HepG2 (cell line): ENCODE measurements around the gene DTX4. TPM values are rescaled to one million over a fixed set of nuclear protein-coding genes. Genes with fewer than 3 reads are reported as not detected.
A peak's percentile ranks its signal among the peaks of the same experiment; 100 is the strongest.

ENCODE experiments used
- ADNP ChIP-seq: sonication (generic); formaldehyde crosslinking; IDR thresholded peaks from 2 replicates; pipeline ENCODE4 v1.4.0; 2020; ENCODE audit warnings: missing genetic modification reagents
- CREM ChIP-seq, 2 experiments: sonication (generic) in 1 of 2; formaldehyde crosslinking in 1 of 2; IDR thresholded peaks; 2 replicates each; pipeline versions ENCODE4 v1.4.0 to v1.6.1; 2016 to 2020; ENCODE audit warnings: antibody characterized with exemption in 1 of 2, mild to moderate bottlenecking in 1 of 2, missing genetic modification reagents in 1 of 2
- EP300 ChIP-seq, 3 experiments: sonication (generic) in 1 of 3; formaldehyde crosslinking in 1 of 3; IDR thresholded peaks; 2 replicates each; pipeline versions ENCODE4 v1.5.1 to v1.6.1; 2011 to 2020; ENCODE audit warnings: low read depth in 2 of 3, low read length in 2 of 3, borderline replicate concordance in 1 of 3, improper control_type of control experiment in 1 of 3, mild to moderate bottlenecking in 1 of 3, missing genetic modification reagents in 1 of 3, moderate library complexity in 1 of 3
- FOSL1 ChIP-seq: sonication (generic); formaldehyde crosslinking; IDR thresholded peaks from 2 replicates; pipeline ENCODE4 v1.9.0; 2021; ENCODE audit warnings: missing genetic modification reagents, borderline replicate concordance
- KDM6A ChIP-seq: IDR thresholded peaks from 2 replicates; pipeline ENCODE4 v1.6.1; 2016; ENCODE audit warnings: low read depth
- MBNL3 ChIP-seq: fragments of 250-450 bp; sonication (Bioruptor Pico); conservative IDR thresholded peaks from 2 replicates; pipeline ENCODE4 v1.8.0; 2022; ENCODE audit warnings: mild to moderate bottlenecking, inconsistent platforms
- MXI1 ChIP-seq: IDR thresholded peaks from 3 replicates; pipeline ENCODE4 v1.6.1; 2012; ENCODE audit warnings: low read depth, low read length, inconsistent platforms, borderline replicate concordance
- MZF1 ChIP-seq: sonication (generic); formaldehyde crosslinking; IDR thresholded peaks from 2 replicates; pipeline ENCODE4 v1.8.1; 2023; ENCODE audit warnings: mild to moderate bottlenecking, missing genetic modification reagents, borderline replicate concordance
- SNAI1 ChIP-seq: sonication (generic); formaldehyde crosslinking; IDR thresholded peaks from 2 replicates; pipeline ENCODE4 v1.5.0; 2020; ENCODE audit warnings: mild to moderate bottlenecking, missing genetic modification reagents, borderline replicate concordance
- XBP1 ChIP-seq: sonication (generic); formaldehyde crosslinking; IDR thresholded peaks from 2 replicates; pipeline ENCODE4 v1.5.0; 2020; ENCODE audit warnings: missing genetic modification reagents
- ZBTB4 ChIP-seq: sonication (generic); formaldehyde crosslinking; IDR thresholded peaks from 2 replicates; pipeline ENCODE4 v1.4.0; 2020; ENCODE audit warnings: missing genetic modification reagents, mild to moderate bottlenecking, borderline replicate concordance
- ZNF263 ChIP-seq: sonication (generic); formaldehyde crosslinking; IDR thresholded peaks from 2 replicates; pipeline ENCODE4 v1.4.0; 2020; ENCODE audit warnings: missing genetic modification reagents
- ZNF276 ChIP-seq: sonication (generic); formaldehyde crosslinking; IDR thresholded peaks from 2 replicates; pipeline ENCODE4 v1.4.0; 2020; ENCODE audit warnings: mild to moderate bottlenecking, low read depth, missing genetic modification reagents
- ZNF280B ChIP-seq: sonication (generic); formaldehyde crosslinking; IDR thresholded peaks from 2 replicates; pipeline ENCODE4 v1.5.0; 2020; ENCODE audit warnings: missing genetic modification reagents, mild to moderate bottlenecking, borderline replicate concordance
- ZNF350 ChIP-seq: sonication (generic); formaldehyde crosslinking; IDR thresholded peaks from 2 replicates; pipeline ENCODE4 v1.4.0; 2020; ENCODE audit warnings: mild to moderate bottlenecking, low read depth, missing genetic modification reagents, borderline replicate concordance
- ZNF510 ChIP-seq: sonication (generic); formaldehyde crosslinking; IDR thresholded peaks from 2 replicates; pipeline ENCODE4 v1.4.0; 2020; ENCODE audit warnings: low read depth, mild to moderate bottlenecking, missing genetic modification reagents
- ZNF549 ChIP-seq: sonication (generic); formaldehyde crosslinking; IDR thresholded peaks from 2 replicates; pipeline ENCODE4 v1.5.0; 2020; ENCODE audit warnings: missing genetic modification reagents
- ZNF607 ChIP-seq: sonication (generic); formaldehyde crosslinking; IDR thresholded peaks from 2 replicates; pipeline ENCODE4 v1.5.1; 2020; ENCODE audit warnings: missing genetic modification reagents, mild to moderate bottlenecking, borderline replicate concordance
- ZNF660 ChIP-seq: sonication (generic); formaldehyde crosslinking; IDR thresholded peaks from 2 replicates; pipeline ENCODE4 v1.5.1; 2020; ENCODE audit warnings: mild to moderate bottlenecking, low read depth, missing genetic modification reagents, borderline replicate concordance
- ZNF672 ChIP-seq: sonication (generic); formaldehyde crosslinking; IDR thresholded peaks from 2 replicates; pipeline ENCODE4 v1.8.1; 2022; ENCODE audit warnings: missing genetic modification reagents
- ZSCAN31 ChIP-seq: sonication (generic); formaldehyde crosslinking; IDR thresholded peaks from 2 replicates; pipeline ENCODE4 v1.5.0; 2020; ENCODE audit warnings: low read depth, mild to moderate bottlenecking, missing genetic modification reagents
- polyA plus RNA-seq, 8 experiments: library from polyadenylated mRNA; depleted of rRNA in 3 of 8; stranded (reverse) in 7 of 8; unstranded in 1 of 8; fragments of >200 nt; fragmentation: Illumina TruSeq in 4 of 8; extraction: Trizol in 4 of 8; gene quantifications; 2 replicates each; pipeline versions ENCODE4 v1.2.1 to v1.2.3, GENCODE V29; 2011 to 2016; ENCODE audit warnings: low read depth in 4 of 8, missing spikeins in 1 of 8, mixed read lengths in 1 of 8; ENCODE audit not compliant: insufficient read depth in 1 of 8
- total RNA-seq, 5 experiments: library from RNA; depleted of rRNA; stranded (reverse); fragments of >200 nt; fragmentation: Illumina TruSeq; extraction: Trizol; gene quantifications; 2 replicates each; pipeline ENCODE4 v1.2.3, GENCODE V29; 2016; ENCODE audit warnings: low read depth in 1 of 5

Gene DTX4
- total and polyA plus RNA-seq, 2 of the 13 experiments (the other 11 are each of a cell fraction or from before 2014, with no cell fraction given): 0.67 to 5.6 TPM

GRCh38 chr11:59142530-59143507 lies 29.1 kb upstream of the DTX4 start, which contains the start of gene FAM111A (continued):
- TF ChIP-seq EP300 (IDR thresholded peaks at IDR 0.05; ENCODE audit: low read depth in 2 of 2, low read length in 2 of 2): no peak
- no peak for TF ChIP-seq EP300 (CRISPR knock-in tag; IDR thresholded peaks at IDR 0.05; ENCODE audit: borderline replicate concordance)
- no peak; the same call in 1 of the 2 replicates for TF ChIP-seq ZBTB4 (CRISPR knock-in tag)
- no peak; the same call in none of the 2 replicates for TF ChIP-seq ZSCAN31 (CRISPR knock-in tag)
- TF ChIP-seq ZNF510 (CRISPR knock-in tag): peak; percentile 75; the same call in 1 of the 2 replicates
- TF ChIP-seq CREM (IDR thresholded peaks at IDR 0.05): no peak
- TF ChIP-seq CREM (CRISPR knock-in tag; IDR thresholded peaks at IDR 0.05): no peak
- TF ChIP-seq MXI1: no peak; the same call in 2 of the 3 replicates
- TF ChIP-seq ZNF276: no peak
- TF ChIP-seq ZNF607 (CRISPR knock-in tag): no peak
- TF ChIP-seq MBNL3: no peak
- no peak for TF ChIP-seq FOSL1
- TF ChIP-seq ZNF263 (CRISPR knock-in tag): peak; percentile 80
- no peak for TF ChIP-seq ZNF280B
- peak; percentile 91; the same call in 1 of the 2 replicates for TF ChIP-seq SNAI1 (CRISPR knock-in tag)
- no peak for TF ChIP-seq KDM6A (CRISPR knock-in tag)
- no peak for TF ChIP-seq MZF1 (CRISPR knock-in tag)
- TF ChIP-seq XBP1: no peak
- TF ChIP-seq ZNF350 (CRISPR knock-in tag): no peak; the same call in 1 of the 2 replicates
- TF ChIP-seq ADNP (CRISPR knock-in tag): no peak
- no peak for TF ChIP-seq ZNF672 (CRISPR knock-in tag)
- TF ChIP-seq ZNF549 (CRISPR knock-in tag): no peak
- TF ChIP-seq ZNF660: no peak
